Right atrium auricular region (tissue), 2 donors: ENCODE results near the gene CYP46A1. TPM values are rescaled to one million over a fixed set of nuclear protein-coding genes. Genes with fewer than 3 reads are reported as not detected.

ENCODE experiments used
- DNase-seq: peaks from one replicate; pipeline ENCODE4 v3.0.0-alpha.2; 2019; ENCODE audit warnings: low spot score
- H3K27ac ChIP-seq, 2 donors: fragments of 200-600 bp; sonication (generic); 1 replicate in 1 of 2; 2 replicates in 1 of 2; pipeline ENCODE4 v1.5.1; 2016 to 2019
- H3K27me3 ChIP-seq, 2 donors: fragments of 200-600 bp; sonication (generic); one replicate each; pipeline versions ENCODE4 v1.5.1 to v1.6.0; 2017 to 2019
- H3K36me3 ChIP-seq: fragments of 200-600 bp; sonication (generic); one replicate; pipeline ENCODE4 v1.5.1; 2016
- H3K4me1 ChIP-seq, 2 donors: fragments of 200-600 bp; sonication (generic); one replicate each; pipeline versions ENCODE4 v1.5.1 to v1.6.0; 2017 to 2019
- H3K4me3 ChIP-seq, 2 donors: fragments of 200-600 bp; sonication (generic); 1 replicate in 1 of 2; 2 replicates in 1 of 2; pipeline ENCODE4 v1.5.1; 2017 to 2019; ENCODE audit warnings: mild to moderate bottlenecking in 1 of 2, moderate library complexity in 1 of 2
- H3K9me3 ChIP-seq, 2 donors: fragments of 200-600 bp; sonication (generic); one replicate each; pipeline ENCODE4 v1.5.1; 2019
- total RNA-seq, 2 donors: library from RNA; depleted of rRNA; stranded (reverse); fragments of >200 nt; gene quantifications; one replicate each; pipeline ENCODE4 v1.1.0, GENCODE V29; 2016
- TF ChIP-seq, protein P1 (sequence below), 2 donors: fragments of 200-600 bp; sonication (generic); IDR thresholded peaks; one replicate each; pipeline ENCODE4 v1.5.1; 2019; ENCODE audit warnings: antibody characterized with exemption in 2 of 2

Gene CYP46A1
- total RNA-seq, 2 donors from 2014 or later: 1.4 to 6.9 TPM

DNA sequence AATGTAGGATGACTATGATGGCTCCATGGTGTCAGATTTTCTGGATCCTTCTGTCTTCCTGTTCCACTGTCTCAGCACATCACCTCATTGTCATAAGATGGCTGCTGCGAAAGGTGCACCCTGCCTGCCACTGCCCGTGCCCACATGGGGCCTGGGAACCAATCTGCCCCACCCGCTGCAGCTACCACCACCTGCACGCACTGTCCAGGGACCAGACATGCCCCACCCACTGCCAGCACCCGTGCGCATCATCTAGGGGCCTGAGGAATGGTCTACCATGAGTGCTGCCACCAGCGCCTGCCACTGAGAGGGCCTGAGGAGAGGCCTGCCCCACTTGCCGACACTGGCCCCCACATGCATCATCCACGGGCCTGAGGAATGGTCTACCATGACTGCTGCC lies 23.8 kb downstream of the CYP46A1 start:
- peak; percentile 21 for DNase-seq
- H3K36me3 ChIP-seq: no peaks in the 10 kb centered on the region
- TF ChIP-seq, protein P1, sequence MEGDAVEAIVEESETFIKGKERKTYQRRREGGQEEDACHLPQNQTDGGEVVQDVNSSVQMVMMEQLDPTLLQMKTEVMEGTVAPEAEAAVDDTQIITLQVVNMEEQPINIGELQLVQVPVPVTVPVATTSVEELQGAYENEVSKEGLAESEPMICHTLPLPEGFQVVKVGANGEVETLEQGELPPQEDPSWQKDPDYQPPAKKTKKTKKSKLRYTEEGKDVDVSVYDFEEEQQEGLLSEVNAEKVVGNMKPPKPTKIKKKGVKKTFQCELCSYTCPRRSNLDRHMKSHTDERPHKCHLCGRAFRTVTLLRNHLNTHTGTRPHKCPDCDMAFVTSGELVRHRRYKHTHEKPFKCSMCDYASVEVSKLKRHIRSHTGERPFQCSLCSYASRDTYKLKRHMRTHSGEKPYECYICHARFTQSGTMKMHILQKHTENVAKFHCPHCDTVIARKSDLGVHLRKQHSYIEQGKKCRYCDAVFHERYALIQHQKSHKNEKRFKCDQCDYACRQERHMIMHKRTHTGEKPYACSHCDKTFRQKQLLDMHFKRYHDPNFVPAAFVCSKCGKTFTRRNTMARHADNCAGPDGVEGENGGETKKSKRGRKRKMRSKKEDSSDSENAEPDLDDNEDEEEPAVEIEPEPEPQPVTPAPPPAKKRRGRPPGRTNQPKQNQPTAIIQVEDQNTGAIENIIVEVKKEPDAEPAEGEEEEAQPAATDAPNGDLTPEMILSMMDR (IDR thresholded peaks at IDR 0.05): no peak
- H3K4me1 ChIP-seq: no peaks in the 10 kb centered on the region
- H3K27ac ChIP-seq: no peak overlapping the region
- H3K9me3 ChIP-seq: peaks cover 5 to 8% of the 10 kb centered on the region in 2 donors
- no peak overlapping the region for H3K4me3 ChIP-seq
- H3K27me3 ChIP-seq: no peaks in the 10 kb centered on the region

DNA sequence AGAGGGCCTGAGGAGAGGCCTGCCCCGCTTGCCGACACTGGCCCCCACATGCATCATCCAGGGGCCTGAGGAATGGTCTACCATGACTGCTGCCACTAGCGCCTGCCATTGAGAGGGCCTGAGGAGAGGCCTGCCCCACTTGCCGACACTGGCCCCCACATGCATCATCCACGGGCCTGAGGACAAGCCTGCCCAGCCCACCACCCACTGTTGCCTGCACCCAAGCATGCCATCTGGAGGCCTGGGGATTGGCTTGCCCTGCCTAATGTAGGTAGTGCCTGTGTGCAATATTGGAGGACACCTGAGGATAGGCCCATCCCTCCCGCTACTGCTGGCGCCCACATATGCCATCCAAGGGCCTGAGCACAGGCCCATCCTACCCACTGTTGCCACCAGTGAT lies 24.4 kb downstream of the CYP46A1 start:
- no peaks in the 10 kb centered on the region for H3K4me1 ChIP-seq
- peak; percentile 16 for DNase-seq
- H3K36me3 ChIP-seq: no peaks in the 10 kb centered on the region
- no peaks in the 10 kb centered on the region for H3K27me3 ChIP-seq
- no peak overlapping the region for H3K27ac ChIP-seq
- H3K4me3 ChIP-seq: no peak overlapping the region
- peaks cover under 1 to 2% of the 10 kb centered on the region in 2 donors for H3K9me3 ChIP-seq
- TF ChIP-seq, protein P1 (IDR thresholded peaks at IDR 0.05): no peak

DNA sequence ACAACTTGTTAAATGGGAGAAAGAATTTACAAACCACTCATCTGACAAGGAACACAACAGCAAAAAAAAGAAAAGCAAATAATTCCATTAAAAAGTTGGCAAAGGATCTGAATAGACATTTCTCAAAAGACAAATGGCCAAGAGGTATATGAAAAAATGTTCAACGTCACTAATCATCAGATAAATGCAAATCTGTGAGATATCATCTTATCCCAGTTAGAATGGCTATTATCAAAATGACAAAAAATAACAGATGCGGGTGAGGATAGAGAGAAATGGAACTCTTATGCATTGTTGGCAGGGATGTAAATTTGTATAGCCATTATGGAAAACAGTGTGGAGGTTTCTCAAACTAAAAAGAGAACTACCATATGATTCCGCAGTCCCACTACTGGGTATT lies 29.9 kb downstream of the CYP46A1 start:
- Histone ChIP-seq H3K27ac (no peak overlapping the region), H3K36me3 (no peaks in the 10 kb centered on the region), H3K4me1 (no peaks in the 10 kb centered on the region), H3K4me3 (no peak overlapping the region), H3K27me3 (no peaks in the 10 kb centered on the region), H3K9me3 (no peaks in the 10 kb centered on the region)
- DNase-seq: no peak
- TF ChIP-seq, protein P1 (IDR thresholded peaks at IDR 0.05): no peak

DNA sequence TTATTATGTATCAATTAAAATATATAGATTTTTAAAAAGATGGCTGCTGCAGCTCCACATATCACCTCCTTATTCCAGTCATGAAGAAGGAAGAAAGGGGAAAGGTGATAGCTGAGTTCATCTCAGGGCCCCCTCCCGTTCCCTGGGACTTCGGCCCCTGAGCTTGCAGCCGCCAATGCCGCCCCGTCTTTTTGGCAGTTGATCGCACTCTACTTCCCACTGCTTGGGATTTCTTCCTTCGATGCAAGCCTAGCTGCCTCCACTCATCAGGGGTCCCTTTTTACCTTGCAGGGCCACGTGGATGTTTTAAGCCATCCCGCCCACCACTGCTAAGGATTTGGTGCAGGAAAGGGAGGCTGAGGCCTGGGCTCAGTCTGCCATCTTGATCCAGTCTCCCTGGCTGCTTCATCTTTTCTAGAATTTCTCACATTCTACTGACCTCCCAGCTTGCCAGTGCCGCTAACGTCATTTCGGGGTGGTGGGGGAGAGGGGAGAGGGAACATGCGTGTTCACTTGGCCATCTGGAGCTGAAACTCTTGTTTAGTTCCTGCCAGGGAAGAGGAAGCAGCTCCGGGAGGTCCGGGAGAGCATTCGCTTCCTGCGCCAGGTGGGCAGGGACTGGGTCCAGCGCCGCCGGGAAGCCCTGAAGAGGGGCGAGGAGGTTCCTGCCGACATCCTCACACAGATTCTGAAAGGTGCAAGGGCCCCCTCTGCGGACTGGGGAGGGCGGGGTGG lies 31.3 kb downstream of the CYP46A1 start:
- H3K36me3 ChIP-seq: no peaks in the 10 kb centered on the region
- no peak overlapping the region for H3K4me3 ChIP-seq
- H3K27ac ChIP-seq: no peak overlapping the region
- H3K9me3 ChIP-seq: no peaks in the 10 kb centered on the region
- H3K4me1 ChIP-seq: no peaks in the 10 kb centered on the region
- TF ChIP-seq, protein P1 (IDR thresholded peaks at IDR 0.05): no peak
- peak; percentile 46 for DNase-seq
- H3K27me3 ChIP-seq: no peaks in the 10 kb centered on the region

DNA sequence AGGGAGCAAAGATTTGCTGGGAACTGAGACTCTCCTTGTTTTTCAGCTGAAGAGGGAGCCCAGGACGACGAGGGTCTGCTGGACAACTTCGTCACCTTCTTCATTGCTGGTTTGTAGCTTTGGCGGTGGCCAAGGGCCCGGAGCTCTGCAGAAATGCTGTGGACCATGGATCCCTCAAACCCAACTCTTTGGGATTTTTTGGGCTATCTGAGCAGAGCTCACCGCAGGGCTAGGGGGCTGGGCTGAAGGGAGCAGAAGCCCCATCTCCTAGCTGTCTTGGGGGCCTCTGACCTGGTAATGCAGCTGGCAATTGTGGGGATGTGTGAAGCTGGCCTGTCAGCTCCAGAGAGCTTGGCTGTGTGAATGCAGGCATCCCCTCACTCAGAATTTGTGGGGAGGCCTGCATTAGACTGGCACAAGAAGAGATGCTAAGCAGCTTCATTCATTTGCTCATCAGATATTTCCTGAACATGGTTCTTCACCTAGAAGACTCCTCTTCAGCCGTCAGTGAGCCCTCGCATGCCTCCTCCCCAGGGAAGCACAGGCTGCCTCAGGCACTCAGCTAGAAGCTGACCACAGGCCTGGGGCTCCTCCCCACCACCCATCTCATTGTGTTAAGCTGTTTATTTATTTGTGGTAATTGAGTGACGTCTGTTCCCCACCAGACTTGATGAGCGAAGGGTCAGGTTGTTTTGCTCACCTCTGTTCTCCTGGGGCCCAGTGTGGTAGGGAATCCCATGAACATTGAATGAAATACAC lies 32.2 kb downstream of the CYP46A1 start:
- DNase-seq: peak; percentile 13
- no peaks in the 10 kb centered on the region for H3K36me3 ChIP-seq
- H3K27ac ChIP-seq: no peak overlapping the region

More for the DNA sequence above, 32.2 kb downstream of the CYP46A1 start:
- Histone ChIP-seq H3K4me3 (no peak overlapping the region), H3K27me3 (no peaks in the 10 kb centered on the region), H3K4me1 (no peaks in the 10 kb centered on the region), H3K9me3 (no peaks in the 10 kb centered on the region)
- TF ChIP-seq, protein P1 (IDR thresholded peaks at IDR 0.05): no peak
